H1 (cell line): ENCODE measurements around the gene ZDHHC16. TPM values are rescaled to one million over a fixed set of nuclear protein-coding genes. Genes with fewer than 3 reads are reported as not detected.

Source experiments
- CTCF ChIA-PET: fragments of 300-600 bp; sonication (Branson Sonifier 250); formaldehyde crosslinking; loops from one replicate; lab custom pipeline; 2021; ENCODE audit not compliant: partially characterized antibody; lab: Charles Lee
- POLR2A ChIA-PET: fragments of 300-600 bp; sonication (Branson Sonifier 250); formaldehyde crosslinking; loops from one replicate; lab custom pipeline; 2021; ENCODE audit warnings: inconsistent platforms; ENCODE audit not compliant: partially characterized antibody; lab: Charles Lee
- DNase-seq, 2 experiments: peaks; one replicate each; pipeline versions ENCODE4 v3.0.0 to v3.0.0-alpha.2; 2010 to 2022; ENCODE audit warnings: low spot score in 2 of 2, low read depth in 1 of 2, mixed read lengths in 1 of 2
- FAIRE-seq: peaks from 2 replicates; lab custom pipeline; 2011; peaks lifted over from hg19 to GRCh38; lab: Jason Lieb, UNC
- H2AFZ ChIP-seq: 2 replicates; pipeline ENCODE4 v1.8.1; 2012; ENCODE audit warnings: low read length, inconsistent platforms
- H2AK5ac ChIP-seq: 2 replicates; pipeline ENCODE4 v1.6.1; 2013; ENCODE audit warnings: low read depth, low read length
- H2BK120ac ChIP-seq: replicated peaks from 2 replicates; pipeline ENCODE3; 2013; ENCODE audit warnings: low read depth, low read length, inconsistent platforms
- H2BK12ac ChIP-seq: 2 replicates; pipeline ENCODE4 v1.6.1; 2013; ENCODE audit warnings: low read depth, low read length
- H2BK15ac ChIP-seq: 2 replicates; pipeline ENCODE4 v1.6.1; 2013; ENCODE audit warnings: low read length
- H2BK20ac ChIP-seq: 2 replicates; pipeline ENCODE4 v1.6.1; 2013; ENCODE audit warnings: low read length
- H2BK5ac ChIP-seq: 2 replicates; pipeline ENCODE4 v1.6.1; 2013; ENCODE audit warnings: low read depth, low read length
- H3K14ac ChIP-seq: 2 replicates; pipeline ENCODE4 v1.6.1; 2013; ENCODE audit warnings: inconsistent platforms; ENCODE audit not compliant: insufficient read length
- H3K18ac ChIP-seq: 2 replicates; pipeline ENCODE4 v1.6.1; 2013; ENCODE audit warnings: low read length; ENCODE audit errors: extremely low read depth
- H3K23ac ChIP-seq: 2 replicates; pipeline ENCODE4 v1.6.1; 2013; ENCODE audit warnings: inconsistent platforms; ENCODE audit not compliant: insufficient read length
- H3K23me2 ChIP-seq: 2 replicates; pipeline ENCODE4 v1.6.1; 2013; ENCODE audit warnings: low read depth, low read length
- H3K27ac ChIP-seq: 2 replicates; pipeline ENCODE4 v1.6.1; 2011; ENCODE audit warnings: low read depth, low read length, inconsistent platforms
- H3K27me3 ChIP-seq, 4 experiments: replicated peaks in 1 of 4; 1 replicate in 1 of 4; 2 replicates in 3 of 4; pipeline versions ENCODE4 v1.6.1 to v1.8.1; 2011 to 2013; ENCODE audit warnings: low read length in 3 of 4, mild to moderate bottlenecking in 3 of 4, inconsistent platforms in 2 of 4, mixed read lengths in 2 of 4, moderate library complexity in 1 of 4; ENCODE audit not compliant: control insufficient read depth in 3 of 4, insufficient read depth in 3 of 4; ENCODE audit errors: extremely low read depth in 1 of 4
- H3K36me3 ChIP-seq, 4 experiments: 2 replicates each; pipeline versions ENCODE4 v1.6.1 to v1.8.1; 2011 to 2013; ENCODE audit warnings: mild to moderate bottlenecking in 4 of 4, low read length in 3 of 4, moderate library complexity in 2 of 4, control low read depth in 1 of 4, inconsistent platforms in 1 of 4; ENCODE audit not compliant: insufficient read depth in 4 of 4, control insufficient read depth in 2 of 4
- H3K4ac ChIP-seq: replicated peaks from 2 replicates; pipeline ENCODE3; 2013; ENCODE audit warnings: low read length, low read depth, mixed read lengths, inconsistent platforms; ENCODE audit not compliant: insufficient read length
- H3K4me1 ChIP-seq, 4 experiments: replicated peaks in 1 of 4; 1 replicate in 1 of 4; 2 replicates in 3 of 4; pipeline versions ENCODE4 v1.6.1 to v1.8.1; 2011 to 2013; ENCODE audit warnings: low read length in 3 of 4, inconsistent platforms in 2 of 4, mixed read lengths in 1 of 4; ENCODE audit not compliant: insufficient read depth in 4 of 4, control insufficient read depth in 3 of 4
- H3K4me2 ChIP-seq, 2 experiments: 2 replicates each; pipeline versions ENCODE4 v1.6.1 to v1.8.1; 2011 to 2013; ENCODE audit warnings: low read depth in 2 of 2, low read length in 2 of 2, control low read depth in 1 of 2, inconsistent platforms in 1 of 2, mild to moderate bottlenecking in 1 of 2; ENCODE audit not compliant: insufficient read depth in 1 of 2
- H3K4me3 ChIP-seq, 4 experiments: fragments of 200-600, 300-600 bp in 1 of 4; sonication (generic), shearing (Covaris generic), sonication (Bioruptor Twin) in 1 of 4; 2 replicates each; pipeline versions ENCODE4 v1.5.1 to v1.8.1; 2011 to 2016; ENCODE audit warnings: low read length in 4 of 4, low read depth in 3 of 4, control low read depth in 2 of 4, inconsistent platforms in 2 of 4, mild to moderate bottlenecking in 2 of 4, mixed read lengths in 1 of 4, moderate library complexity in 1 of 4; ENCODE audit not compliant: insufficient read depth in 2 of 4; ENCODE audit errors: extremely low read depth in 1 of 4
- H3K56ac ChIP-seq: replicated peaks from 2 replicates; pipeline ENCODE3; 2013; ENCODE audit warnings: low read depth, mild to moderate bottlenecking, mixed read lengths, low read length, inconsistent platforms; ENCODE audit not compliant: insufficient read length
- H3K79me1 ChIP-seq: 2 replicates; pipeline ENCODE4 v1.6.1; 2013; ENCODE audit warnings: low read depth, low read length, control low read depth
- H3K79me2 ChIP-seq, 2 experiments: 2 replicates each; pipeline versions ENCODE4 v1.6.1 to v1.8.1; 2012 to 2013; ENCODE audit warnings: low read length in 2 of 2, mild to moderate bottlenecking in 2 of 2, inconsistent platforms in 1 of 2; ENCODE audit not compliant: insufficient read depth in 2 of 2, control insufficient read depth in 1 of 2
- H3K9ac ChIP-seq, 4 experiments: replicated peaks in 1 of 4; 1 replicate in 1 of 4; 2 replicates in 3 of 4; pipeline versions ENCODE4 v1.6.1 to v1.8.1; 2011 to 2013; ENCODE audit warnings: low read depth in 3 of 4, low read length in 3 of 4, control low read depth in 2 of 4, mild to moderate bottlenecking in 2 of 4, moderate library complexity in 2 of 4, inconsistent platforms in 1 of 4; ENCODE audit errors: extremely low read depth in 1 of 4
- H3K9me3 ChIP-seq, 2 experiments: 2 replicates each; pipeline versions ENCODE4 v1.6.1 to v1.8.1; 2012 to 2013; ENCODE audit warnings: mild to moderate bottlenecking in 2 of 2, moderate library complexity in 2 of 2, control low read depth in 1 of 2, inconsistent platforms in 1 of 2, low read depth in 1 of 2, low read length in 1 of 2, mixed read lengths in 1 of 2; ENCODE audit not compliant: insufficient read depth in 2 of 2
- H4K20me1 ChIP-seq, 2 experiments: replicated peaks in 1 of 2; 2 replicates each; pipeline versions ENCODE3 to v1.8.1; 2011 to 2013; ENCODE audit warnings: inconsistent platforms in 2 of 2, low read length in 2 of 2, mild to moderate bottlenecking in 1 of 2; ENCODE audit not compliant: insufficient read depth in 2 of 2, control insufficient read depth in 1 of 2
- H4K5ac ChIP-seq: 2 replicates; pipeline ENCODE4 v1.6.1; 2013; ENCODE audit warnings: low read length, low read depth, mixed read lengths, inconsistent platforms; ENCODE audit not compliant: insufficient read length
- H4K8ac ChIP-seq: 2 replicates; pipeline ENCODE4 v1.8.0; 2013; ENCODE audit warnings: mild to moderate bottlenecking, moderate library complexity, low read length, inconsistent platforms; ENCODE audit not compliant: insufficient read depth; ENCODE audit errors: extremely low read depth
- H4K91ac ChIP-seq: replicated peaks from 2 replicates; pipeline ENCODE3; 2013; ENCODE audit warnings: low read length, mixed read lengths, inconsistent platforms; ENCODE audit not compliant: insufficient read length
- BACH1 ChIP-seq: IDR thresholded peaks from 2 replicates; pipeline ENCODE4 v1.6.1; 2012; ENCODE audit warnings: low read length, improper control_type of control experiment
- CEBPB ChIP-seq: IDR thresholded peaks from 2 replicates; pipeline ENCODE4 v1.6.1; 2012; ENCODE audit warnings: low read depth, low read length
- EP300 ChIP-seq, 2 experiments: IDR thresholded peaks; 1 replicate in 1 of 2; 2 replicates in 1 of 2; pipeline ENCODE4 v1.6.1; 2011 to 2012; ENCODE audit warnings: low read depth in 2 of 2, low read length in 2 of 2, mild to moderate bottlenecking in 2 of 2, borderline replicate concordance in 1 of 2, inconsistent platforms in 1 of 2, moderate library complexity in 1 of 2
- EZH2 ChIP-seq: fragments of 200-600 bp; sonication (generic); IDR thresholded peaks from 2 replicates; pipeline ENCODE4 v1.7.1; 2012; ENCODE audit warnings: low read depth, mild to moderate bottlenecking, moderate library complexity, low read length, inconsistent platforms; ENCODE audit not compliant: severe bottlenecking
- KDM4A ChIP-seq: IDR thresholded peaks from one replicate; pipeline ENCODE4 v1.7.1; 2012; ENCODE audit warnings: low read depth, mild to moderate bottlenecking, moderate library complexity, low read length, inconsistent platforms; ENCODE audit not compliant: severe bottlenecking
- NANOG ChIP-seq: IDR thresholded peaks from 2 replicates; pipeline ENCODE4 v1.6.1; 2011; ENCODE audit warnings: low read length, low read depth, mild to moderate bottlenecking, inconsistent platforms; ENCODE audit not compliant: insufficient read depth, poor library complexity, severe bottlenecking
- POLR2A ChIP-seq, 2 experiments: IDR thresholded peaks; 1 replicate in 1 of 2; 2 replicates in 1 of 2; pipeline ENCODE4 v1.6.1; 2011; ENCODE audit warnings: low read depth in 2 of 2, low read length in 2 of 2, mild to moderate bottlenecking in 2 of 2; ENCODE audit errors: control extremely low read depth in 1 of 2
- RXRA ChIP-seq: IDR thresholded peaks from 2 replicates; pipeline ENCODE4 v1.6.1; 2011; ENCODE audit warnings: low read depth, mild to moderate bottlenecking, low read length, moderate library complexity; ENCODE audit not compliant: insufficient read depth
- SP2 ChIP-seq: IDR thresholded peaks from 2 replicates; pipeline ENCODE4 v1.6.1; 2012; ENCODE audit warnings: mild to moderate bottlenecking, low read length, inconsistent platforms
- WGBS, 2 experiments: shearing (Covaris generic) in 1 of 2; methylation state at CpG; one replicate each; pipeline versions ENCODE4 v1.1.6 to v1.1.7; 2013 to 2015; ENCODE audit warnings: low lambda C conversion rate in 2 of 2, mixed read lengths in 2 of 2, inconsistent platforms in 1 of 2, low coverage in 1 of 2, missing lambda C conversion rate in 1 of 2; ENCODE audit not compliant: insufficient replicate concordance in 2 of 2, insufficient coverage in 1 of 2, insufficient read length in 1 of 2; ENCODE audit errors: extremely low coverage in 1 of 2, missing lambda C conversion rate in 1 of 2; 5-methylcytosine and 5-hydroxymethylcytosine counted together
- polyA plus RNA-seq, 7 experiments: library from polyadenylated mRNA; depleted of rRNA in 3 of 7; stranded (reverse) in 5 of 7; unstranded in 2 of 7; fragments of >200 nt in 5 of 7; fragments of 200-250 nt in 2 of 7; gene quantifications; 1 replicate in 5 of 7; 2 replicates in 1 of 7; 4 replicates in 1 of 7; pipeline versions ENCODE4 v1.2.1 to v1.2.3, GENCODE V29; 2011 to 2013; ENCODE audit warnings: missing spikeins in 2 of 7, mixed read lengths in 2 of 7
- total RNA-seq: library from RNA; stranded (reverse); fragmentation: NEBNext Ultra II Directional; extraction: Animal tissue kit (Norgen Biotek cat#: 25700); gene quantifications from 2 replicates; pipeline ENCODE4 v1.2.1, GENCODE V29; 2021
- TF ChIP-seq, protein P1 (sequence below): IDR thresholded peaks from 2 replicates; pipeline ENCODE4 v1.6.1; 2012; ENCODE audit warnings: low read length, inconsistent platforms

Gene ZDHHC16
- total and polyA plus RNA-seq, 2 of the 8 experiments (the other 6 are each of a cell fraction or from before 2014, with no cell fraction given) = 45.9 to 108 TPM

DNA sequence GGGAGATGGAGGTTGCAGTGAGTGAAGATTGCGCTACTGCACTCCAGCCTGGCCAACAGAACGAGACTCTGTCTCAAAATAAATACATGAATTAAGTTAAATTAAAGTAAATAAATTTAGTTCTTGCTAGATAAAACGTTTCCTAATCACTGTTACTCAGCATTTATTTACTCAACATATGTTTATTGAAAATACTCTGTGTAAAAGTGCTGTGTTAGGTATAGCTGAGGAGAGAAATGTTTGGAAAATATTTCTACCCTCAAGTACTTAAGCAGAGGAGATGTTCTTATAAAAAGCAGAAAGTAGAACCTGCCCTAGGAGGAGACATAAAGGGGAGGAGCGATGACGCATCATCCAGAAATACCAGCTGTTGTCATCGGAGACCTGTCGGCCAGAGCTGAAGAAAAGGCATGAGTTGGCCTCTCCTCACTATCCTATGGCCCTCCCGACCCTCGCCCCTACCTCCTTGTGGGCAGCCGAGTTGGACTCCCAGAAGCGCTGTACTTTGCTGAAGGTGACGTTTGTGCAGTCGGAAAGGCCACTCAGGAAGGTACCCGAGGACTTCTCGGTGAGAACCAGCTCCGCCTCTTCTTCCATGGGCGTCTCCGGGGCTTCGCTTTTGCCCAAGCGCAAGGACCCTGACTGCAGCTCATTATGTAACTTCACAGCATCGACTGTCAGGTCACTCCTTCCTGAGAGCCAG lies 46.0 kb upstream of the ZDHHC16 start:
- DNase-seq (no peak), FAIRE-seq (no peak)
- Histone ChIP-seq H3K4me1 (peaks cover 0 to 7% (median 5%) of the 10 kb centered on the region in 4 experiments; a peak in 4 of 7 replicates), H4K8ac (no peak overlapping the region), H3K36me3 (peaks cover 0 to 33% (median 7%) of the 10 kb centered on the region in 4 experiments; a peak in 4 of 8 replicates), H3K4me3 (peak overlapping the region; percentile 87 to 98 (median 88)), H3K79me1 (peaks cover 4% of the 10 kb centered on the region; the same call in 1 of the 2 replicates), H2BK12ac (no peak overlapping the region), H4K91ac (no peak overlapping the region), H3K4me2 (peak overlapping the region; percentile 81 to 83), H3K14ac (no peak overlapping the region), H4K20me1 (peaks cover 0 to 9% of the 10 kb centered on the region in 2 experiments), H3K27me3 (no peaks in the 10 kb centered on the region), H3K4ac (no peak overlapping the region), H2BK20ac (no peak overlapping the region), H2AK5ac (no peak overlapping the region), H2BK120ac (no peak overlapping the region), H3K27ac (no peak overlapping the region), H4K5ac (no peak overlapping the region), H2BK15ac (no peak overlapping the region), H2BK5ac (no peak overlapping the region), H3K18ac (no peak overlapping the region), H3K9me3 (no peaks in the 10 kb centered on the region), H3K23me2 (peaks cover 5% of the 10 kb centered on the region; the same call in 1 of the 2 replicates), H3K9ac (peak overlapping the region in 3 of 4 experiments; percentile 35 to 85 (median 68); a peak in 4 of 7 replicates), H3K79me2 (peaks cover 0 to 12% of the 10 kb centered on the region in 2 experiments; a peak in 2 of 4 replicates), H2AFZ (no peak overlapping the region), H3K23ac (no peak overlapping the region), H3K56ac (no peak overlapping the region)
- ChIA-PET CTCF (interaction anchor here (0.6 to 3.2 kb wide), 10 partner anchors 9 to 212 kb away, joined by 3 to 9 read pairs (median 4); no protein-coding TSS in a partner anchor), POLR2A (interaction anchor here (0.6 to 4.6 kb wide), 16 partner anchors 9 to 181 kb away, joined by 3 to 31 read pairs (median 4); partner anchors contain the start of genes PGAM1 and UBTD1)
- WGBS, 2 experiments = 81% methylated on average over 21 of the region's 21 CpGs; no CpG with 5 or more reads in 1 of the 2 experiments
- TF ChIP-seq CEBPB = no peak
- no peak for TF ChIP-seq RXRA
- TF ChIP-seq NANOG = no peak
- no peak for TF ChIP-seq EP300 (IDR thresholded peaks at IDR 0.05; ENCODE audit: borderline replicate concordance in 1 of 2, low read depth in 2 of 2, low read length in 2 of 2)
- TF ChIP-seq SP2 = no peak
- TF ChIP-seq, protein P1, sequence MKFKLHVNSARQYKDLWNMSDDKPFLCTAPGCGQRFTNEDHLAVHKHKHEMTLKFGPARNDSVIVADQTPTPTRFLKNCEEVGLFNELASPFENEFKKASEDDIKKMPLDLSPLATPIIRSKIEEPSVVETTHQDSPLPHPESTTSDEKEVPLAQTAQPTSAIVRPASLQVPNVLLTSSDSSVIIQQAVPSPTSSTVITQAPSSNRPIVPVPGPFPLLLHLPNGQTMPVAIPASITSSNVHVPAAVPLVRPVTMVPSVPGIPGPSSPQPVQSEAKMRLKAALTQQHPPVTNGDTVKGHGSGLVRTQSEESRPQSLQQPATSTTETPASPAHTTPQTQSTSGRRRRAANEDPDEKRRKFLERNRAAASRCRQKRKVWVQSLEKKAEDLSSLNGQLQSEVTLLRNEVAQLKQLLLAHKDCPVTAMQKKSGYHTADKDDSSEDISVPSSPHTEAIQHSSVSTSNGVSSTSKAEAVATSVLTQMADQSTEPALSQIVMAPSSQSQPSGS = no peak
- TF ChIP-seq BACH1 = no peak
- no peak for TF ChIP-seq EZH2
- no peak for TF ChIP-seq KDM4A
- no peak for TF ChIP-seq POLR2A (IDR thresholded peaks at IDR 0.05; ENCODE audit: control extremely low read depth in 1 of 2, low read depth in 2 of 2, low read length in 2 of 2)
